ENCODE measurements around the gene SEMA5A.

Gene SEMA5A

DNA sequence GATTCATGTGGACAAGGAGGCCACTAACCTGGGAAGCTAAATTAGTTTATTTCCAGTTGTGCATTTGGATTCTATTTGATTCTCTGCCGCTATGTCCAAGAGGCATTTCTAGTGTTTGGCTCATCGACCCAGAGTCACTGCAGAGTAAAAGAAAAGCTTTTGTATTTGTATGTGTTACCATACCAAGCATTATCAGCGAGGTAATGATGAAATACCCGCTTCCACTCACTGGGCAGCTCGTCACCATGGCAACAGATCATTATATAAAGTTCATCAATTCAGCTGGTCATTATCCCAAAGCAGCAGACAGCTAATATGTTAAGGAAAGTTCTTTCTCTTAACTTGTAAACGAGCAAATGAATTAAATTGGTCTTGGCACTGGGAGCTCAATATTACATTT is 380.3 kb downstream of the SEMA5A start:
- no peaks in the 10 kb centered on the region for H3K4me1 ChIP-seq (ENCODE audit: control insufficient read depth in 1 of 2, insufficient read depth in 1 of 2, low read depth in 1 of 2, low read length in 1 of 2)

DNA sequence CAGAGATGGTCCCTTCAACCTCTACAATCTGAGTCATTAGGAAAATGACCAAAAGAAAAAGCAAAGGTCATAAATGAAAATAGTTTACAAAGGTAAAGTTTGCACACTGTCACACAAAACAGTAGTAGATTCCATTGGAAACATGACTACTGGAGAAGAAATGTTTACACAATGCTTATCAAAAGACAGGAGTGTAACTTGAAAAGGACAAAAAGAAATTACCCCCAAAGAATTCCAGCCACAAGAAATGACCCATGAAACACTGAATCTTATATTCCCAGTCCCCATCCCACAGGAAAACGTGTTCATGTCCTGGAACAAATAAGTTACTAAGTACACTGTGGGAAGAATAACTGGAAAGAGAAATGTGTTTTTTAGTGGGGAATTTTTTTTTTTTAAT is 385.1 kb downstream of the SEMA5A start:
- no peak overlapping the region for H3K4me3 ChIP-seq (ENCODE audit: low read depth in 1 of 2, low read length in 1 of 2)
- H3K27ac ChIP-seq = no peak overlapping the region
- H3K36me3 ChIP-seq = no peaks in the 10 kb centered on the region
- TF ChIP-seq, protein P1, sequence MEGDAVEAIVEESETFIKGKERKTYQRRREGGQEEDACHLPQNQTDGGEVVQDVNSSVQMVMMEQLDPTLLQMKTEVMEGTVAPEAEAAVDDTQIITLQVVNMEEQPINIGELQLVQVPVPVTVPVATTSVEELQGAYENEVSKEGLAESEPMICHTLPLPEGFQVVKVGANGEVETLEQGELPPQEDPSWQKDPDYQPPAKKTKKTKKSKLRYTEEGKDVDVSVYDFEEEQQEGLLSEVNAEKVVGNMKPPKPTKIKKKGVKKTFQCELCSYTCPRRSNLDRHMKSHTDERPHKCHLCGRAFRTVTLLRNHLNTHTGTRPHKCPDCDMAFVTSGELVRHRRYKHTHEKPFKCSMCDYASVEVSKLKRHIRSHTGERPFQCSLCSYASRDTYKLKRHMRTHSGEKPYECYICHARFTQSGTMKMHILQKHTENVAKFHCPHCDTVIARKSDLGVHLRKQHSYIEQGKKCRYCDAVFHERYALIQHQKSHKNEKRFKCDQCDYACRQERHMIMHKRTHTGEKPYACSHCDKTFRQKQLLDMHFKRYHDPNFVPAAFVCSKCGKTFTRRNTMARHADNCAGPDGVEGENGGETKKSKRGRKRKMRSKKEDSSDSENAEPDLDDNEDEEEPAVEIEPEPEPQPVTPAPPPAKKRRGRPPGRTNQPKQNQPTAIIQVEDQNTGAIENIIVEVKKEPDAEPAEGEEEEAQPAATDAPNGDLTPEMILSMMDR (IDR thresholded peaks at IDR 0.05) = no peak
- no peaks in the 10 kb centered on the region for H3K27me3 ChIP-seq
- no peaks in the 10 kb centered on the region for H3K4me1 ChIP-seq (ENCODE audit: control insufficient read depth in 1 of 2, insufficient read depth in 1 of 2, low read depth in 1 of 2, low read length in 1 of 2)
- no peaks in the 10 kb centered on the region for H3K9me3 ChIP-seq

More for the DNA sequence above, 380.3 kb downstream of the SEMA5A start:
- Histone ChIP-seq H3K4me3 (ENCODE audit: low read depth in 1 of 2, low read length in 1 of 2) (no peak overlapping the region), H3K36me3 (no peaks in the 10 kb centered on the region), H3K27ac (no peak overlapping the region), H3K9me3 (no peaks in the 10 kb centered on the region), H3K27me3 (no peaks in the 10 kb centered on the region)
- TF ChIP-seq, protein P1 (IDR thresholded peaks at IDR 0.05) = no peak

GRCh38 chr5:9157811-9158210 is 388.1 kb downstream of the SEMA5A start:
- H3K27ac ChIP-seq = no peak overlapping the region
- no peaks in the 10 kb centered on the region for H3K27me3 ChIP-seq
- H3K36me3 ChIP-seq = no peaks in the 10 kb centered on the region
- H3K4me1 ChIP-seq (ENCODE audit: control insufficient read depth in 1 of 2, insufficient read depth in 1 of 2, low read depth in 1 of 2, low read length in 1 of 2) = no peaks in the 10 kb centered on the region
- no peaks in the 10 kb centered on the region for H3K9me3 ChIP-seq
- H3K4me3 ChIP-seq (ENCODE audit: low read depth in 1 of 2, low read length in 1 of 2) = no peak overlapping the region
- TF ChIP-seq, protein P1 (IDR thresholded peaks at IDR 0.05) = no peak

DNA sequence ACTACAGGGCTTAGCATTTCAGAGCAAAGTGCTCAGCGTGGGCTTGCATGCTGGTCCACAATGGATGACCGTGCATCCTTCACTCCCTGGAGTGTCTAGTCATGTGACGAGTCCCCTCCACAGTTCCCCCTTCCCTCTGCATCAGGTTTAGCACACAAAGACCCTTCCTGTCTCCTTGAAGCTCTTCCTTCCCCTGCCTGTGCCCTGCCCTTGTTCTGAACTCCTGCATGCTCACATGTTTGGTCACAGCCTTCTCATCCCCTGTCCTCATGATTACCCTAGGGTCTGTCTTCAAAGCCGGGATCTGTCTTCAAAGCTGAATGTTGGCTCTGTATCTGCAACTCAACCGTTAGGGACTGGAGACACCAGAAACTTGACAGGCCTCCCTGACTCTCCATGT is 388.9 kb downstream of the SEMA5A start:
- no peaks in the 10 kb centered on the region for H3K4me1 ChIP-seq (ENCODE audit: control insufficient read depth in 1 of 2, insufficient read depth in 1 of 2, low read depth in 1 of 2, low read length in 1 of 2)
- no peak overlapping the region for H3K27ac ChIP-seq
- no peaks in the 10 kb centered on the region for H3K9me3 ChIP-seq
- TF ChIP-seq, protein P1 (IDR thresholded peaks at IDR 0.05) = no peak
- no peaks in the 10 kb centered on the region for H3K36me3 ChIP-seq
- H3K4me3 ChIP-seq (ENCODE audit: low read depth in 1 of 2, low read length in 1 of 2) = no peak overlapping the region
- no peaks in the 10 kb centered on the region for H3K27me3 ChIP-seq

- no peaks in the 10 kb centered on the region for H3K36me3 ChIP-seq
- H3K27me3 ChIP-seq = no peaks in the 10 kb centered on the region
- no peak overlapping the region for H3K4me3 ChIP-seq (ENCODE audit: low read depth in 1 of 2, low read length in 1 of 2)
- no peak overlapping the region for H3K27ac ChIP-seq
- TF ChIP-seq, protein P1 (IDR thresholded peaks at IDR 0.05) = no peak
- H3K4me1 ChIP-seq (ENCODE audit: control insufficient read depth in 1 of 2, insufficient read depth in 1 of 2, low read depth in 1 of 2, low read length in 1 of 2) = no peaks in the 10 kb centered on the region
- no peaks in the 10 kb centered on the region for H3K9me3 ChIP-seq
Measured at GRCh38 chr5:9156282-9156681, 389.6 kb downstream of the SEMA5A start.

All from neutrophil (primary cell).